OCI-LY1 (cell line): Measurements from ENCODE around the gene ITIH4.
A peak's percentile ranks its signal among the peaks of the same experiment; 100 is the strongest.

ENCODE experiments used
- H2AFZ ChIP-seq: fragments of 200-600 bp; sonication (generic), shearing (Covaris generic); 2 replicates; pipeline ENCODE4 v1.6.0; 2014; ENCODE audit warnings: antibody characterized with exemption, mild to moderate bottlenecking, low read length
- H3F3A ChIP-seq: fragments of 200-600 bp; sonication (generic), shearing (Covaris generic); 2 replicates; pipeline ENCODE4 v1.6.0; 2014; ENCODE audit warnings: mild to moderate bottlenecking, antibody characterized with exemption, low read length, moderate library complexity; ENCODE audit not compliant: insufficient read depth
- H3K27ac ChIP-seq: fragments of 200-600 bp; sonication (generic); 2 replicates; pipeline ENCODE4 v1.5.1; 2014; ENCODE audit warnings: low read length, mixed run types, mild to moderate bottlenecking, low read depth; ENCODE audit not compliant: poor library complexity, severe bottlenecking
- H3K27me3 ChIP-seq: fragments of 200-600 bp; sonication (generic); 2 replicates; pipeline ENCODE4 v1.6.0; 2014; ENCODE audit warnings: antibody characterized with exemption, mild to moderate bottlenecking, low read length, moderate library complexity; ENCODE audit not compliant: insufficient read depth
- H3K36me3 ChIP-seq: fragments of 200-600 bp; sonication (generic); 2 replicates; pipeline ENCODE4 v1.6.1; 2014; ENCODE audit warnings: mild to moderate bottlenecking, antibody characterized with exemption, low read length, moderate library complexity, mixed read lengths; ENCODE audit not compliant: insufficient read depth
- H3K4me1 ChIP-seq: fragments of 200-600 bp; sonication (generic); 2 replicates; pipeline ENCODE4 v1.5.1; 2014; ENCODE audit warnings: mild to moderate bottlenecking, low read length, moderate library complexity; ENCODE audit not compliant: insufficient read depth, severe bottlenecking
- H3K4me2 ChIP-seq: fragments of 200-600 bp; sonication (generic), shearing (Covaris generic); 2 replicates; pipeline ENCODE4 v1.6.1; 2014; ENCODE audit warnings: low read length
- H3K4me3 ChIP-seq: fragments of 200-600 bp; sonication (generic); 2 replicates; pipeline ENCODE4 v1.5.1; 2014; ENCODE audit warnings: low read length, low read depth, mild to moderate bottlenecking, mixed read lengths; ENCODE audit not compliant: poor library complexity, severe bottlenecking
- H3K79me2 ChIP-seq: fragments of 200-600 bp; shearing (Covaris generic); 2 replicates; pipeline ENCODE4 v1.6.1; 2016; ENCODE audit warnings: mixed run types, low read length, mixed read lengths; ENCODE audit not compliant: insufficient read depth
- H3K9ac ChIP-seq: fragments of 200-600 bp; sonication (generic), shearing (Covaris generic); 2 replicates; pipeline ENCODE4 v1.6.1; 2014; ENCODE audit warnings: mild to moderate bottlenecking, low read length, mixed read lengths
- H3K9me2 ChIP-seq: fragments of 200-600 bp; sonication (generic), shearing (Covaris generic); 2 replicates; pipeline ENCODE4 v1.6.1; 2014; ENCODE audit warnings: low read depth, mild to moderate bottlenecking, low read length, mixed read lengths
- H3K9me3 ChIP-seq: fragments of 200-600 bp; shearing (Covaris generic); 2 replicates; pipeline ENCODE4 v1.6.1; 2014; ENCODE audit warnings: low read length, mixed read lengths
- H4K20me1 ChIP-seq: fragments of 200-600 bp; sonication (generic), shearing (Covaris generic); 2 replicates; pipeline ENCODE4 v1.6.0; 2016; ENCODE audit warnings: mild to moderate bottlenecking, low read length; ENCODE audit not compliant: insufficient read depth
- CTCF ChIP-seq: fragments of 200-600 bp; sonication (generic), shearing (Covaris generic); IDR thresholded peaks from 2 replicates; pipeline ENCODE4 v1.5.1; 2017; ENCODE audit warnings: mild to moderate bottlenecking, antibody characterized with exemption, low read length, moderate library complexity, mixed read lengths
- EZH2 ChIP-seq: fragments of 200-600 bp; sonication (generic), shearing (Covaris generic); IDR thresholded peaks from 2 replicates; pipeline ENCODE4 v1.8.0; 2017; ENCODE audit warnings: borderline replicate concordance, mixed run types, mild to moderate bottlenecking, antibody characterized with exemption, low read length, moderate library complexity, mixed read lengths

Gene ITIH4

GRCh38 chr3:52781741-52782140 lies 48.7 kb downstream of the ITIH4 start:
- Histone ChIP-seq H3K27me3 (no peaks in the 10 kb centered on the region), H3K9ac (no peak overlapping the region), H3K9me2 (no peaks in the 10 kb centered on the region), H2AFZ (no peak overlapping the region), H3K4me1 (peaks cover 10% of the 10 kb centered on the region), H3K4me3 (no peak overlapping the region), H3K36me3 (no peaks in the 10 kb centered on the region), H3K4me2 (no peak overlapping the region), H3K9me3 (no peaks in the 10 kb centered on the region), H4K20me1 (no peaks in the 10 kb centered on the region), H3K79me2 (no peaks in the 10 kb centered on the region), H3F3A (no peaks in the 10 kb centered on the region), H3K27ac (no peak overlapping the region)
- no peak for TF ChIP-seq CTCF
- no peak for TF ChIP-seq EZH2

GRCh38 chr3:52779837-52780585 lies 50.5 kb downstream of the ITIH4 start:
- Histone ChIP-seq H3K27ac (no peak overlapping the region), H3K9ac (no peak overlapping the region; the same call in 1 of the 2 replicates), H3K79me2 (no peaks in the 10 kb centered on the region), H3K4me2 (peak overlapping the region; percentile 36; the same call in 1 of the 2 replicates), H3K4me3 (no peak overlapping the region), H3K9me2 (no peaks in the 10 kb centered on the region), H4K20me1 (no peaks in the 10 kb centered on the region), H3K9me3 (no peaks in the 10 kb centered on the region), H3F3A (no peaks in the 10 kb centered on the region), H3K36me3 (no peaks in the 10 kb centered on the region), H2AFZ (no peak overlapping the region), H3K4me1 (peaks cover 25% of the 10 kb centered on the region), H3K27me3 (no peaks in the 10 kb centered on the region)
- TF ChIP-seq EZH2 (no peak), CTCF (no peak)

- no peaks in the 10 kb centered on the region for H3K9me2 ChIP-seq
- no peak overlapping the region for H3K4me3 ChIP-seq
- H3K9ac ChIP-seq: no peak overlapping the region; the same call in 1 of the 2 replicates
- H3K27me3 ChIP-seq: no peaks in the 10 kb centered on the region
- H3K27ac ChIP-seq: no peak overlapping the region
- H3F3A ChIP-seq: no peaks in the 10 kb centered on the region
- H3K79me2 ChIP-seq: no peaks in the 10 kb centered on the region
- no peaks in the 10 kb centered on the region for H3K9me3 ChIP-seq
- H3K36me3 ChIP-seq: no peaks in the 10 kb centered on the region
- TF ChIP-seq EZH2: no peak
- H3K4me1 ChIP-seq: peaks cover 26% of the 10 kb centered on the region
- no peak overlapping the region for H2AFZ ChIP-seq
- no peaks in the 10 kb centered on the region for H4K20me1 ChIP-seq
- H3K4me2 ChIP-seq: peak overlapping the region; percentile 36; the same call in 1 of the 2 replicates
Measured at GRCh38 chr3:52779011-52779836, 51.2 kb downstream of the ITIH4 start.
